Iris pigment epithelial cell (primary cell): ENCODE measurements around the gene TRIO.
"Not testable (repeated sequence)": the region's sequence is repeated elsewhere in the genome, so short reads cannot be mapped to it uniquely, and the experiment has no call there.

ENCODE experiments used
- DNase-seq: peaks from one replicate; pipeline ENCODE4 v3.0.0-alpha.2; 2011; ENCODE audit warnings: low read depth

TRIO gene

GRCh38 chr5:14186059-14186830 is 43.1 kb downstream of the TRIO start:
- peak; percentile 78 for DNase-seq

GRCh38 chr5:14187157-14187556 is 44.0 kb downstream of the TRIO start:
- no peak for DNase-seq

GRCh38 chr5:14187660-14188059 is 44.5 kb downstream of the TRIO start:
- peak; percentile 71 for DNase-seq

GRCh38 chr5:14188778-14189177 is 45.6 kb downstream of the TRIO start:
- no peak for DNase-seq

- no peak for DNase-seq
Observed at GRCh38 chr5:14189680-14190079, 46.5 kb downstream of the TRIO start.

- DNase-seq, result peak; percentile 99
Observed at GRCh38 chr5:14190194-14191164, 47.3 kb downstream of the TRIO start.

GRCh38 chr5:14191325-14191724 is 48.2 kb downstream of the TRIO start:
- no peak for DNase-seq

GRCh38 chr5:14193496-14193895 is 50.4 kb downstream of the TRIO start:
- peak; percentile 78 for DNase-seq

- no peak for DNase-seq
Observed at GRCh38 chr5:14195588-14195987, 52.4 kb downstream of the TRIO start.

GRCh38 chr5:14197056-14197455 is 53.9 kb downstream of the TRIO start:
- DNase-seq, result no peak

- peak; percentile 50 for DNase-seq
Observed at GRCh38 chr5:14199902-14200301, 56.8 kb downstream of the TRIO start.

- DNase-seq, result no peak
Observed at GRCh38 chr5:14200312-14200990, 57.3 kb downstream of the TRIO start.

GRCh38 chr5:14201325-14202045 is 58.3 kb downstream of the TRIO start:
- DNase-seq, result peak; percentile 87

- DNase-seq, result peak; percentile 82
Observed at GRCh38 chr5:14202462-14202861, 59.3 kb downstream of the TRIO start.

GRCh38 chr5:14204011-14204670 is 61.0 kb downstream of the TRIO start:
- no peak for DNase-seq

- DNase-seq, result peak; percentile 94
Observed at GRCh38 chr5:14204785-14205321, 61.7 kb downstream of the TRIO start.

GRCh38 chr5:14206028-14206725 is 63.0 kb downstream of the TRIO start:
- DNase-seq, result peak; percentile 82

- not testable (repeated sequence) for DNase-seq
Observed at GRCh38 chr5:14207428-14207827, 64.3 kb downstream of the TRIO start.

GRCh38 chr5:14208071-14209021 is 65.2 kb downstream of the TRIO start:
- DNase-seq, result peak; percentile 94
